ES-I3 (cell line): Measurements from ENCODE around the gene GBGT1.

Source experiments
- H3K36me3 ChIP-seq: 2 replicates; pipeline ENCODE4 v1.6.1; 2013; ENCODE audit warnings: mild to moderate bottlenecking, low read length, control low read depth, moderate library complexity; ENCODE audit not compliant: insufficient read depth
- H3K4me1 ChIP-seq: 2 replicates; pipeline ENCODE4 v1.6.1; 2013; ENCODE audit warnings: mild to moderate bottlenecking, control low read depth, low read length; ENCODE audit not compliant: insufficient read depth
- H3K9ac ChIP-seq: 2 replicates; pipeline ENCODE4 v1.6.1; 2013; ENCODE audit warnings: low read depth, mild to moderate bottlenecking, low read length, moderate library complexity
- H3K9me3 ChIP-seq: 2 replicates; pipeline ENCODE4 v1.6.1; 2013; ENCODE audit warnings: mild to moderate bottlenecking, low read length, moderate library complexity; ENCODE audit not compliant: control insufficient read depth, insufficient read depth

The GBGT1 gene

GRCh38 chr9:133106511-133107244, 57.0 kb downstream of the GBGT1 start:
- H3K4me1 ChIP-seq, result no peaks in the 10 kb centered on the region
- H3K9ac ChIP-seq, result no peak overlapping the region
- no peaks in the 10 kb centered on the region for H3K9me3 ChIP-seq
- peaks cover 13% of the 10 kb centered on the region; the same call in 1 of the 2 replicates for H3K36me3 ChIP-seq

- Histone ChIP-seq H3K4me1 (no peaks in the 10 kb centered on the region), H3K9ac (no peak overlapping the region), H3K36me3 (peaks cover 14% of the 10 kb centered on the region), H3K9me3 (no peaks in the 10 kb centered on the region)
Measured at GRCh38 chr9:133105461-133105770, 58.3 kb downstream of the GBGT1 start.

- H3K36me3 ChIP-seq, result peaks cover 14% of the 10 kb centered on the region
- H3K4me1 ChIP-seq, result no peaks in the 10 kb centered on the region
- H3K9ac ChIP-seq, result no peak overlapping the region
- H3K9me3 ChIP-seq, result no peaks in the 10 kb centered on the region
Measured at GRCh38 chr9:133104718-133105460, 58.8 kb downstream of the GBGT1 start.

- Histone ChIP-seq H3K4me1 (no peaks in the 10 kb centered on the region), H3K9ac (no peak overlapping the region), H3K9me3 (no peaks in the 10 kb centered on the region), H3K36me3 (peaks cover 14% of the 10 kb centered on the region)
Measured at GRCh38 chr9:133103987-133104505, 59.7 kb downstream of the GBGT1 start.

- Histone ChIP-seq H3K9me3 (no peaks in the 10 kb centered on the region), H3K36me3 (peaks cover 14% of the 10 kb centered on the region), H3K9ac (no peak overlapping the region), H3K4me1 (no peaks in the 10 kb centered on the region)
Measured at GRCh38 chr9:133103183-133103986, 60.3 kb downstream of the GBGT1 start.
